Measurements from ENCODE around the gene LIMS1.

LIMS1 gene

DNA sequence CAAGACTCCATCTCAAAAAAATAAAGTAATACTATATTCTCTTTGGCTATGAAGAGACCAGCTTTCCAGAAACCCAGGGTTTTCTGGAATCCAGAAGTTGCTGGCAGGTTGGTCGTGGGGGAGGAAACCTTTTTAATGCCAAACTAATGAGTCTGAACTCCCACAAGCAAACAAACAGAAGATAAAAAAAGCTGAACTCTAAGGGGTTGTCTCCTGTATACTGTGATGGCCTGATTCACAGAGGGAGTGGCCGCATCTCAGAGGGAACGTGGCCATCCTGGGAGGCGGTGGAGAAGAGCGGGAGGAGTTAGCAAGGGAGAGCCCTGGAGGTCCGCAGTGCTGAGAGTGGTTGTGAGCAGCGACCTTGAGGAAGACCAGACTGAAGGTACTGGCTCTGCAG, 36.1 kb downstream of the LIMS1 start:
- Histone ChIP-seq H2AFZ (ENCODE audit: low read depth, low read length) (no peak overlapping the region), H3K4me1 (ENCODE audit: low read length) (peaks cover 26% of the 10 kb centered on the region), H3K79me2 (ENCODE audit: low read length) (peaks cover 92% of the 10 kb centered on the region), H3K27ac (ENCODE audit: low read length) (no peak overlapping the region), H3K36me3 (replicated peaks; ENCODE audit: low read depth, low read length) (no peaks in the 10 kb centered on the region), H3K9ac (ENCODE audit: low read length) (no peak overlapping the region), H3K4me2 (ENCODE audit: low read length) (no peak overlapping the region), H3K9me3 (ENCODE audit: insufficient read depth, low read length) (no peaks in the 10 kb centered on the region), H4K20me1 (ENCODE audit: insufficient read depth, low read length) (0 out of 2 replicates have a peak, but pooled peaks cover 4% of the 10 kb centered on the region), H3K27me3 (ENCODE audit: low read depth, low read length) (no peaks in the 10 kb centered on the region), H3K4me3 (ENCODE audit: low read length) (no peak overlapping the region)
- TF ChIP-seq, protein P1, sequence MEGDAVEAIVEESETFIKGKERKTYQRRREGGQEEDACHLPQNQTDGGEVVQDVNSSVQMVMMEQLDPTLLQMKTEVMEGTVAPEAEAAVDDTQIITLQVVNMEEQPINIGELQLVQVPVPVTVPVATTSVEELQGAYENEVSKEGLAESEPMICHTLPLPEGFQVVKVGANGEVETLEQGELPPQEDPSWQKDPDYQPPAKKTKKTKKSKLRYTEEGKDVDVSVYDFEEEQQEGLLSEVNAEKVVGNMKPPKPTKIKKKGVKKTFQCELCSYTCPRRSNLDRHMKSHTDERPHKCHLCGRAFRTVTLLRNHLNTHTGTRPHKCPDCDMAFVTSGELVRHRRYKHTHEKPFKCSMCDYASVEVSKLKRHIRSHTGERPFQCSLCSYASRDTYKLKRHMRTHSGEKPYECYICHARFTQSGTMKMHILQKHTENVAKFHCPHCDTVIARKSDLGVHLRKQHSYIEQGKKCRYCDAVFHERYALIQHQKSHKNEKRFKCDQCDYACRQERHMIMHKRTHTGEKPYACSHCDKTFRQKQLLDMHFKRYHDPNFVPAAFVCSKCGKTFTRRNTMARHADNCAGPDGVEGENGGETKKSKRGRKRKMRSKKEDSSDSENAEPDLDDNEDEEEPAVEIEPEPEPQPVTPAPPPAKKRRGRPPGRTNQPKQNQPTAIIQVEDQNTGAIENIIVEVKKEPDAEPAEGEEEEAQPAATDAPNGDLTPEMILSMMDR (IDR thresholded peaks at IDR 0.05; ENCODE audit: low read depth, low read length): no peak
- TF ChIP-seq EZH2phosphoT487 (IDR thresholded peaks at IDR 0.05; ENCODE audit: low read depth): no peak

DNA sequence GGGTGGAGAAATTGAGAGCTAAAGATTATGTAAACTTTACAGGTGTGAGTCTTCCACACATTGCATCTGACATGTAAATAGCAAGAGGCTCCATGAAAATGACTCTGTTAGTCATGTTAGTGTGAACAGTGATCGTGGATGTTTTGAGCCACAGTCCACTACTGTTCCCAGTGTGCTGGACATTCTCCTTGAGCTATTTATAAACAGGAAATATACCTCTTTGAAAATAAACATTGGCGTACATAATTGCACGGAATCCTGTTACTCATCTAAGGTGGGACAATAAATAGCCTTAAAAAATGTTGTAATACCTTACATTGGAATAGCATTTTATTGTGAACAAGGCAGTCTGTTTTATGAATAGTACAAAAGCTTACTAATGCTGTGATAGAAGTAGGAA, 37.0 kb downstream of the LIMS1 start:
- no peak overlapping the region for H3K4me3 ChIP-seq (ENCODE audit: low read length)
- H3K27ac ChIP-seq (ENCODE audit: low read length): no peak overlapping the region
- no peak overlapping the region for H2AFZ ChIP-seq (ENCODE audit: low read depth, low read length)
- peaks cover 27% of the 10 kb centered on the region for H3K4me1 ChIP-seq (ENCODE audit: low read length)
- H4K20me1 ChIP-seq (ENCODE audit: insufficient read depth, low read length): no peaks in the 10 kb centered on the region
- no peak overlapping the region for H3K4me2 ChIP-seq (ENCODE audit: low read length)
- H3K36me3 ChIP-seq (replicated peaks; ENCODE audit: low read depth, low read length): no peaks in the 10 kb centered on the region
- TF ChIP-seq, protein P1 (IDR thresholded peaks at IDR 0.05; ENCODE audit: low read depth, low read length): no peak
- H3K9ac ChIP-seq (ENCODE audit: low read length): no peak overlapping the region
- H3K79me2 ChIP-seq (ENCODE audit: low read length): peaks cover 94% of the 10 kb centered on the region
- H3K9me3 ChIP-seq (ENCODE audit: insufficient read depth, low read length): no peaks in the 10 kb centered on the region
- no peaks in the 10 kb centered on the region for H3K27me3 ChIP-seq (ENCODE audit: low read depth, low read length)

DNA sequence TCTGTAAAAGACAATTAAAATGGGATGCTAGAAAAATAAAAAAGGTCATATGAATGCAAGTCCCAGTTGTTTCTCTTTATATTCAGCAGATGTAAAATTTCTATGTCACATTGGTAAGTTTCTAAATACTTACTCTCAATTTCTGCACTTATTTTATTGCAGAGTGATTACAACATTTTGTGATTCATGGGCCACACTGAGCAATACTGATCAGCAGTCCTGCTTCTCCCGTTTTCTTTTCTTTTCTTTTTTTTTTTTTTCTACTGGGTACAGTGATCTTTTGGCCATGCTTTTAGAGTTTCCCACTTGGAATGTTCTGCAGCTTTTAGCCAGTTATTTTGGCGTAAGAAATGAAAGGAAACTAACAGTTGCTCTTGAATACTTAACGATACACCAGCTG, 38.8 kb downstream of the LIMS1 start:
- Histone ChIP-seq H3K79me2 (ENCODE audit: low read length) (peaks cover 97% of the 10 kb centered on the region), H4K20me1 (ENCODE audit: insufficient read depth, low read length) (no peaks in the 10 kb centered on the region), H3K4me1 (ENCODE audit: low read length) (peaks cover 36% of the 10 kb centered on the region)

DNA sequence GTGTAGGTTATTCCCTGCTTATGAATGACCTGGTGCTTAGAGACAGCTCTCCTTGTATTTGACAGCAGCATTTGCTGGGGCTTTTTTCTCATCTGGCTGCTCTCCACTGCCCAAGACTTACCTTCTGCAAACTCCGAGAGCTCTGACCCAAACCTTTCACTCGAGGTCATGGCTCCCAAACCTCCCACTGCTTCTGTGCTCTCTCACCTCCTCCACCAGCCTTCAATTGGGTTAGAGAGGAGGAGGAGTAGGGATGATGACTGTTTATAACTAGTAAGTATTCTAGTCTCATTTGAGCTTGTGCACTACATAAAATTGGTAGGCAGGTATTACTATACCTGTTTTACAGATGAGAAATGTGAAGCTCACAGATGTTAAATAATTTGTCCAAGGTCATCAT, 40.1 kb downstream of the LIMS1 start:
- no peaks in the 10 kb centered on the region for H3K9me3 ChIP-seq (ENCODE audit: insufficient read depth, low read length)
- H3K9ac ChIP-seq (ENCODE audit: low read length): peak overlapping the region; percentile 27; the same call in 1 of the 2 replicates
- peak overlapping the region; percentile 66 for H3K4me3 ChIP-seq (ENCODE audit: low read length)
- no peaks in the 10 kb centered on the region for H4K20me1 ChIP-seq (ENCODE audit: insufficient read depth, low read length)
- peaks cover 97% of the 10 kb centered on the region for H3K79me2 ChIP-seq (ENCODE audit: low read length)
- TF ChIP-seq, protein P1 (IDR thresholded peaks at IDR 0.05; ENCODE audit: low read depth, low read length): no peak
- no peak for TF ChIP-seq EZH2phosphoT487 (IDR thresholded peaks at IDR 0.05; ENCODE audit: low read depth)
- peaks cover 42% of the 10 kb centered on the region for H3K4me1 ChIP-seq (ENCODE audit: low read length)
- H3K27ac ChIP-seq (ENCODE audit: low read length): peak overlapping the region; percentile 89
- peak overlapping the region; percentile 85 for H3K4me2 ChIP-seq (ENCODE audit: low read length)
- no peaks in the 10 kb centered on the region for H3K27me3 ChIP-seq (ENCODE audit: low read depth, low read length)
- H3K36me3 ChIP-seq (replicated peaks; ENCODE audit: low read depth, low read length): no peaks in the 10 kb centered on the region
- H2AFZ ChIP-seq (ENCODE audit: low read depth, low read length): no peak overlapping the region

More for the DNA sequence above, 38.8 kb downstream of the LIMS1 start:
- Histone ChIP-seq H2AFZ (ENCODE audit: low read depth, low read length) (no peak overlapping the region), H3K4me2 (ENCODE audit: low read length) (no peak overlapping the region), H3K36me3 (replicated peaks; ENCODE audit: low read depth, low read length) (no peaks in the 10 kb centered on the region), H3K4me3 (ENCODE audit: low read length) (no peak overlapping the region), H3K27ac (ENCODE audit: low read length) (no peak overlapping the region), H3K9me3 (ENCODE audit: insufficient read depth, low read length) (no peaks in the 10 kb centered on the region), H3K27me3 (ENCODE audit: low read depth, low read length) (no peaks in the 10 kb centered on the region), H3K9ac (ENCODE audit: low read length) (no peak overlapping the region)
- TF ChIP-seq EZH2phosphoT487 (IDR thresholded peaks at IDR 0.05; ENCODE audit: low read depth): no peak
- TF ChIP-seq, protein P1 (IDR thresholded peaks at IDR 0.05; ENCODE audit: low read depth, low read length): no peak
